ENCODE measurements around the gene TUFT1. TPM values are rescaled to one million over a fixed set of nuclear protein-coding genes. Genes with fewer than 3 reads are reported as not detected.

TUFT1 gene
- total RNA-seq, 1 donor from 2014 or later, result 6.8 TPM

- Histone ChIP-seq H3K27me3 (ENCODE audit: control insufficient read depth in 3 of 3, insufficient read depth in 3 of 3, low read length in 3 of 3) (no peaks in the 10 kb centered on the region), H3K27ac (ENCODE audit: low read depth, low read length) (no peak overlapping the region), H3K4me3 (ENCODE audit: low read length in 3 of 3) (peak overlapping the region in 2 of 3 donors; percentile 11 to 60), H3K4me1 (ENCODE audit: control insufficient read depth in 3 of 3, insufficient read depth in 3 of 3, low read length in 3 of 3) (peaks cover 11 to 19% (median 13%) of the 10 kb centered on the region in 3 donors), H3K36me3 (ENCODE audit: control insufficient read depth in 3 of 3, insufficient read depth in 3 of 3, low read length in 3 of 3) (no peaks in the 10 kb centered on the region), H3K9me3 (ENCODE audit: control insufficient read depth in 3 of 3, low read length in 3 of 3) (no peaks in the 10 kb centered on the region), H3K9ac (ENCODE audit: low read depth in 1 of 3, low read length in 3 of 3) (peak overlapping the region in 2 of 3 donors; percentile 33 to 45)
These were observed 7.2 kb downstream of the TUFT1 start for GRCh38 chr1:151547119-151547899.

GRCh38 chr1:151547900-151548230, 7.8 kb downstream of the TUFT1 start:
- peaks cover 11 to 15% (median 13%) of the 10 kb centered on the region in 3 donors for H3K4me1 ChIP-seq (ENCODE audit: control insufficient read depth in 3 of 3, insufficient read depth in 3 of 3, low read length in 3 of 3)
- H3K27ac ChIP-seq (ENCODE audit: low read depth, low read length), result no peak overlapping the region
- no peaks in the 10 kb centered on the region for H3K27me3 ChIP-seq (ENCODE audit: control insufficient read depth in 3 of 3, insufficient read depth in 3 of 3, low read length in 3 of 3)
- peak overlapping the region in 2 of 3 donors; percentile 33 to 45 for H3K9ac ChIP-seq (ENCODE audit: low read depth in 1 of 3, low read length in 3 of 3)
- H3K4me3 ChIP-seq (ENCODE audit: low read length in 3 of 3), result no peak overlapping the region
- no peaks in the 10 kb centered on the region for H3K9me3 ChIP-seq (ENCODE audit: control insufficient read depth in 3 of 3, low read length in 3 of 3)
- H3K36me3 ChIP-seq (ENCODE audit: control insufficient read depth in 3 of 3, insufficient read depth in 3 of 3, low read length in 3 of 3), result no peaks in the 10 kb centered on the region

- Histone ChIP-seq H3K9ac (ENCODE audit: low read depth in 1 of 3, low read length in 3 of 3) (no peak overlapping the region), H3K27ac (ENCODE audit: low read depth, low read length) (no peak overlapping the region), H3K4me1 (ENCODE audit: control insufficient read depth in 3 of 3, insufficient read depth in 3 of 3, low read length in 3 of 3) (peaks cover 11 to 13% (median 12%) of the 10 kb centered on the region in 3 donors), H3K27me3 (ENCODE audit: control insufficient read depth in 3 of 3, insufficient read depth in 3 of 3, low read length in 3 of 3) (no peaks in the 10 kb centered on the region), H3K36me3 (ENCODE audit: control insufficient read depth in 3 of 3, insufficient read depth in 3 of 3, low read length in 3 of 3) (no peaks in the 10 kb centered on the region), H3K9me3 (ENCODE audit: control insufficient read depth in 3 of 3, low read length in 3 of 3) (no peaks in the 10 kb centered on the region), H3K4me3 (ENCODE audit: low read length in 3 of 3) (no peak overlapping the region)
These were observed 9.1 kb downstream of the TUFT1 start for GRCh38 chr1:151549199-151549598.

- Histone ChIP-seq H3K9me3 (ENCODE audit: control insufficient read depth in 3 of 3, low read length in 3 of 3) (no peaks in the 10 kb centered on the region), H3K36me3 (ENCODE audit: control insufficient read depth in 3 of 3, insufficient read depth in 3 of 3, low read length in 3 of 3) (no peaks in the 10 kb centered on the region), H3K4me3 (ENCODE audit: low read length in 3 of 3) (no peak overlapping the region), H3K9ac (ENCODE audit: low read depth in 1 of 3, low read length in 3 of 3) (no peak overlapping the region), H3K27ac (ENCODE audit: low read depth, low read length) (no peak overlapping the region), H3K4me1 (ENCODE audit: control insufficient read depth in 3 of 3, insufficient read depth in 3 of 3, low read length in 3 of 3) (no peaks in the 10 kb centered on the region), H3K27me3 (ENCODE audit: control insufficient read depth in 3 of 3, insufficient read depth in 3 of 3, low read length in 3 of 3) (no peaks in the 10 kb centered on the region)
These were observed 13.6 kb downstream of the TUFT1 start for GRCh38 chr1:151553659-151554058.

- Histone ChIP-seq H3K4me3 (ENCODE audit: low read length in 3 of 3) (no peak overlapping the region), H3K9me3 (ENCODE audit: control insufficient read depth in 3 of 3, low read length in 3 of 3) (no peaks in the 10 kb centered on the region), H3K36me3 (ENCODE audit: control insufficient read depth in 3 of 3, insufficient read depth in 3 of 3, low read length in 3 of 3) (no peaks in the 10 kb centered on the region), H3K4me1 (ENCODE audit: control insufficient read depth in 3 of 3, insufficient read depth in 3 of 3, low read length in 3 of 3) (no peaks in the 10 kb centered on the region), H3K27me3 (ENCODE audit: control insufficient read depth in 3 of 3, insufficient read depth in 3 of 3, low read length in 3 of 3) (no peaks in the 10 kb centered on the region), H3K27ac (ENCODE audit: low read depth, low read length) (no peak overlapping the region), H3K9ac (ENCODE audit: low read depth in 1 of 3, low read length in 3 of 3) (no peak overlapping the region)
These were observed 15.9 kb downstream of the TUFT1 start for GRCh38 chr1:151556052-151556451.

- Histone ChIP-seq H3K27me3 (ENCODE audit: control insufficient read depth in 3 of 3, insufficient read depth in 3 of 3, low read length in 3 of 3) (no peaks in the 10 kb centered on the region), H3K9ac (ENCODE audit: low read depth in 1 of 3, low read length in 3 of 3) (no peak overlapping the region), H3K27ac (ENCODE audit: low read depth, low read length) (no peak overlapping the region), H3K4me1 (ENCODE audit: control insufficient read depth in 3 of 3, insufficient read depth in 3 of 3, low read length in 3 of 3) (peaks cover 0 to 3% (median 3%) of the 10 kb centered on the region in 3 donors), H3K4me3 (ENCODE audit: low read length in 3 of 3) (no peak overlapping the region), H3K9me3 (ENCODE audit: control insufficient read depth in 3 of 3, low read length in 3 of 3) (no peaks in the 10 kb centered on the region), H3K36me3 (ENCODE audit: control insufficient read depth in 3 of 3, insufficient read depth in 3 of 3, low read length in 3 of 3) (peaks cover 0 to 8% (median 0%) of the 10 kb centered on the region in 3 donors)
These were observed 22.6 kb downstream of the TUFT1 start for GRCh38 chr1:151562661-151563060.

GRCh38 chr1:151563376-151563775, 23.3 kb downstream of the TUFT1 start:
- peaks cover 0 to 3% (median 3%) of the 10 kb centered on the region in 3 donors for H3K4me1 ChIP-seq (ENCODE audit: control insufficient read depth in 3 of 3, insufficient read depth in 3 of 3, low read length in 3 of 3)
- H3K9me3 ChIP-seq (ENCODE audit: control insufficient read depth in 3 of 3, low read length in 3 of 3), result no peaks in the 10 kb centered on the region
- no peak overlapping the region for H3K4me3 ChIP-seq (ENCODE audit: low read length in 3 of 3)
- H3K27me3 ChIP-seq (ENCODE audit: control insufficient read depth in 3 of 3, insufficient read depth in 3 of 3, low read length in 3 of 3), result no peaks in the 10 kb centered on the region
- no peak overlapping the region for H3K27ac ChIP-seq (ENCODE audit: low read depth, low read length)
- peaks cover 0 to 8% (median 0%) of the 10 kb centered on the region in 3 donors for H3K36me3 ChIP-seq (ENCODE audit: control insufficient read depth in 3 of 3, insufficient read depth in 3 of 3, low read length in 3 of 3)
- no peak overlapping the region for H3K9ac ChIP-seq (ENCODE audit: low read depth in 1 of 3, low read length in 3 of 3)

- Histone ChIP-seq H3K4me1 (ENCODE audit: control insufficient read depth in 3 of 3, insufficient read depth in 3 of 3, low read length in 3 of 3) (peaks cover 0 to 3% (median 3%) of the 10 kb centered on the region in 3 donors), H3K27me3 (ENCODE audit: control insufficient read depth in 3 of 3, insufficient read depth in 3 of 3, low read length in 3 of 3) (no peaks in the 10 kb centered on the region), H3K4me3 (ENCODE audit: low read length in 3 of 3) (no peak overlapping the region), H3K27ac (ENCODE audit: low read depth, low read length) (no peak overlapping the region), H3K9me3 (ENCODE audit: control insufficient read depth in 3 of 3, low read length in 3 of 3) (no peaks in the 10 kb centered on the region), H3K9ac (ENCODE audit: low read depth in 1 of 3, low read length in 3 of 3) (no peak overlapping the region), H3K36me3 (ENCODE audit: control insufficient read depth in 3 of 3, insufficient read depth in 3 of 3, low read length in 3 of 3) (peaks cover 0 to 13% (median 0%) of the 10 kb centered on the region in 3 donors)
These were observed 25.5 kb downstream of the TUFT1 start for GRCh38 chr1:151565502-151566189.

GRCh38 chr1:151568626-151569088, 28.5 kb downstream of the TUFT1 start:
- peaks cover 0 to 17% (median 0%) of the 10 kb centered on the region in 3 donors for H3K36me3 ChIP-seq (ENCODE audit: control insufficient read depth in 3 of 3, insufficient read depth in 3 of 3, low read length in 3 of 3)
- no peak overlapping the region for H3K27ac ChIP-seq (ENCODE audit: low read depth, low read length)
- H3K9me3 ChIP-seq (ENCODE audit: control insufficient read depth in 3 of 3, low read length in 3 of 3), result no peaks in the 10 kb centered on the region
- no peaks in the 10 kb centered on the region for H3K27me3 ChIP-seq (ENCODE audit: control insufficient read depth in 3 of 3, insufficient read depth in 3 of 3, low read length in 3 of 3)
- H3K4me3 ChIP-seq (ENCODE audit: low read length in 3 of 3), result no peak overlapping the region
- H3K4me1 ChIP-seq (ENCODE audit: control insufficient read depth in 3 of 3, insufficient read depth in 3 of 3, low read length in 3 of 3), result peaks cover 0 to 3% (median 3%) of the 10 kb centered on the region in 3 donors
- H3K9ac ChIP-seq (ENCODE audit: low read depth in 1 of 3, low read length in 3 of 3), result no peak overlapping the region

GRCh38 chr1:151570819-151571218, 30.7 kb downstream of the TUFT1 start:
- Histone ChIP-seq H3K27me3 (ENCODE audit: control insufficient read depth in 3 of 3, insufficient read depth in 3 of 3, low read length in 3 of 3) (no peaks in the 10 kb centered on the region), H3K9ac (ENCODE audit: low read depth in 1 of 3, low read length in 3 of 3) (no peak overlapping the region), H3K4me3 (ENCODE audit: low read length in 3 of 3) (no peak overlapping the region), H3K9me3 (ENCODE audit: control insufficient read depth in 3 of 3, low read length in 3 of 3) (no peaks in the 10 kb centered on the region), H3K4me1 (ENCODE audit: control insufficient read depth in 3 of 3, insufficient read depth in 3 of 3, low read length in 3 of 3) (peaks cover 0 to under 1% (median 0%) of the 10 kb centered on the region in 3 donors), H3K27ac (ENCODE audit: low read depth, low read length) (no peak overlapping the region), H3K36me3 (ENCODE audit: control insufficient read depth in 3 of 3, insufficient read depth in 3 of 3, low read length in 3 of 3) (peaks cover 3 to 21% (median 5%) of the 10 kb centered on the region in 3 donors)

Measured in skeletal muscle tissue (tissue), 4 donors.